ENCODE data around the gene COL23A1.

COL23A1 gene

DNA sequence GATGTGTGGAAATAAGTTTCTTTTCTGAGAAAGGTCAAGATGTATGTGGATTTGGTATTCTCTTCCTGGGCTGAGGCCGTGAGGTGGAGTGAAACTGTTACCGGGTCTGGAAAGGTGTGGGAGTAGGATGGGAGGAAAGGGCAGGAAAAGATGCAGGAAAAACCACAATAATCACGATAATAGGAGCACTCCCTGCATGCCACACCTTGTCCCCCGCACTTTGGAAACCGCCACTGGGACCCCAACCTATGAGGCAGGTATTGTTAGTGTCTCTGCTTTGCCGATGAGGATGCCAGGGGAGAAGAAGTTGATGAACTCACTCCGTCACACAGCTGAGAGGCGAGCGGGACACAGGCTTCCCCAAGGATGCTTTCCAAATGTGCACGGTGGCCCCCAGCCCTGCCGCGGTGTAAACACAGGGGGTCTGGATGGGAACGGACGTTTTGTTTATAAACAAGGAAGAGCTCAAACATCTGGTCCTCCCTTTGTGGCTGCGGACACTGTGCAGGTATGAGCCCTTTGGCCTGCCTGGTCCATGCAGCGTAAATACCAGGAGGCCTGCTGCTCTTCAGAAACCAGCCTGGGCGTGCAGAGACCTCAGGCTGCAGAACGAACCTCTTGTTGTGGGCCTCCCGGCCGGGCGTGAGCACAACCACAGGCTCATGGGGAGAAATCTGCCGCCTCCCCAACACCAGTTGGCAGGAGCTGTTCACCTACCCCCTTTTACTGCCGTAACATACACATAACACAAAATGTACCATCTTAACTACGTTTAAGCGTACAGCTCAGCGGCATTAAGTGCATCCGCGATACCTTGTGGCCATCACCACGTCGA lies 126.7 kb downstream of the COL23A1 start:
- FAIRE-seq (no peak), DNase-seq (ENCODE audit: low spot score) (no peak)

DNA sequence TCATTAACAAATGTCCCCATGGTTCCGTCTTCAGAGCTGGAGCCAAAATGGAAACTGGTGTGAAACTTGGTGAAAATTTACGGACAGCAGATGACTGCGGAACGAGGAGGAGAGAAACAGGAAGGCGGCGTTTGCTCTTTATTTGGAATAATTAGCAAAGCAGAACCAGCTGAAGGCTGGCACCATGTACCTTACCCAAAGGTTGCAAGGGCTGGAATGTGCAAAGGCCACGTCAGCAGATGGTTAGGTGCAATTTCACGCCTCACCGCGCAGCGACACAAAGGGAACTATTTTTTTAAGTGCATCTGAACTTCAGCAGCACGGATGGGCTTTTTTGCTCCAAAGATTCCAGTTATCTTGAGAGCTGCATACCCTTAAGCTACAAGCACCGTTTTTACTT lies 127.4 kb downstream of the COL23A1 start:
- DNase-seq (ENCODE audit: low spot score), result peak; percentile 36
- FAIRE-seq, result no peak

DNA sequence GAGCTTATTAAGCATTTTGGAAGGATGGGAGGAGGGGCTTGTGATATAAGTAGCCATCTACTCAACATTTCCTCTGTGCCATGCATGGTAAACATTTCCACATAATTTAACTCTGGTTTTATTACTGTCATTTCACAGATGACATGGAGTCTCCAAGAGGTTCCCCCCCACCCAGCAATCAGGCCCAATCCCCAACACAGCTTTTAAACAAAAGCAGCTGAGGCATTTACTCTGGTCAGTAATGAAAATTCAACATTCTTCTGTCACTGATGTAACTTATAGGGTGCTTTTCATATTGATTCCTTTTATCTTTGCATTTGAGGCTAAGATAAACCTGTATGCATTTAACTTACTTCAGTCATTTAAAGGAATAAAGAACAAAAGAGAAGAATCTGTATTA lies 128.1 kb downstream of the COL23A1 start:
- DNase-seq (ENCODE audit: low spot score) (no peak), FAIRE-seq (no peak)

DNA sequence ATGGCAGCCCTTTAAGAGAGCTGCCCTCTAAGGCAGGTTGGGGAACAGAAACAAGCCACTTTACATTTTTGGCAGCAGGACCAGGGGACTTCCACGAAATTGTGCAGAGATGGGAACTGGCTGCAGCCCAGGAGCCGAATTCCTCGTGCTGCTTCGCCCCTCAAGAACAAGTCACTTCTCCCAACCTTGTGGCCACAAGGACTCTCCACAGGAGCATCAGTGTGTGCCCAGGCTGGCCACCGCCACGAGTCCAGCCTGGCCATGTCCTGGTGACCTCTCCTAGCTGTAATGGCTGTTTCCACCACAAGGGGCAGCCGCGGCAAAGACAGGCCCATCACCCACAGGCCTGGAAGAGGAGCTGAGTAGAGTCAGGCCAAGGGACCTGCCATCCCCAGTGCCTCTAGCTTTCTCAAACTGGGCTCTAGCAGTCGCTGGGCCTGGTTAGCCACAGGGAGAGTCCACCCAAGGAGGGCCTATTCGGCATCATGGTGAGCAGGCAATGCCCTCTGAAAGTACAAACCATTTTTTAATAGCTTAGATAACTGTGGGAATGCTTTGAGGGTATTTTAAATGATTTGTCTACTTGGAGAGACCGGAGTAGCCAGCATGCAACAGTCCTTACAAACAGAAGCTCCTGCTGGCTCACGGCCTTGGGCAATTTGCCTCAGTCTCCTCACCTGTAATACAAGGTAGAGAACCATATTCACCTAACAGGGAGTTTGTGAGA lies 129.0 kb downstream of the COL23A1 start:
- FAIRE-seq (no peak), DNase-seq (ENCODE audit: low spot score) (peak; percentile 19)

DNA sequence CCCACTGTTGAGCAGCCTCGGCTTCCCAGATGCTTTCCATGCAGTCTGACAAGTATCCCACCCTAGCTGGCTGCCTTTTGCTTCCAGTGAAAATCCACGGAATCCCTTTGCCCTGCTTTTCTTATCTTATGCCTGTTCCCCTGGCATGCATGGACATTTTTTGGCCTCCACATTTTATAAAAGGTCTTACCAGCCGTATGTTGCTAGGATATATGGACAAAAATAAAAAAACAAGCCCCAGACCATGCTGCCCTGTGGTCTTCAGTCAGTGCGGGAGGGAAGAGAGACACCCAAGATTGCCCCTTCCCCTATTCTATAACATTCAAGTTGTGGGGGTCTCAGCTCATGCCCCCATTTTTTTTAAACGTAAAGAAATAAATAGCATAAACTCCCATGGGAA lies 129.6 kb downstream of the COL23A1 start:
- DNase-seq (ENCODE audit: low spot score) (no peak), FAIRE-seq (no peak)

DNA sequence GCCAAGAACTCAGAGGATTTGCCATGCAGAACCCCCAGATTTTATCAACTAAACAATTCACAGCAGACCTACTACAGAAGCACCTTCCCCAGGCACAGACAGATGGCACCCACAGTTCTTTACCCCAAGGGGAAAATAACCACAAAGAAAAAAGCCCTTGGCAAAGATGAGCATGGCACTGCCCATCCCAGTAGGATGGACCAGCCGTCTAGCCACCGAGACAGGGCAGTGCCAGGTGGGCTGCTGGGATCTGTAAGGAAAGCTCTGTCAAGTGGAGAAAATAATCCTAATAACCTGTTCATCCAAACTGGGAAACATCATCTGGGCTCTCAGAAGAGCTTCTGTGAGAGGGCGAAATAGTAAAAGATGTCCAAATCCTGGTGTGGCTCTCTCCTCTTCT lies 130.0 kb downstream of the COL23A1 start:
- DNase-seq (ENCODE audit: low spot score) (no peak), FAIRE-seq (no peak)

DNA sequence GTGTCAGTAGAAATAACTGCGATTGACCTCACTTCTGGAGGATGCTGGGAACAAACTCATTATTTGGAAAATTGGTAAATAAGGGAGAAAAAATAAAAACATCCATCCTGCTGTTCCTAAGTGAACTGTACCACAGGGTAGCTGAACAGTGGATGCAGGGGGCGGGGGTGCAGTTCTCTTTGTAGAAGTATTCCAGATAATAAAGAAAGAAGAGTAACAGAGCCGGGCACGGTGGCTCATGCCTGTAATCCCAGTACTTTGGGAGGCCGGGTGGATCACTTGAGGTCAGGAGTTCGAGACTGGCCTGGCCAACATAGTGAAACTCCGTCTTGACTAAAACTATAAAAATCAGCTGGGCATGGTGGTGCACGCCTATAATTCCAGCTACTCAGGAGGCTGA lies 132.1 kb downstream of the COL23A1 start:
- DNase-seq (ENCODE audit: low spot score) (no peak), FAIRE-seq (no peak)

DNA sequence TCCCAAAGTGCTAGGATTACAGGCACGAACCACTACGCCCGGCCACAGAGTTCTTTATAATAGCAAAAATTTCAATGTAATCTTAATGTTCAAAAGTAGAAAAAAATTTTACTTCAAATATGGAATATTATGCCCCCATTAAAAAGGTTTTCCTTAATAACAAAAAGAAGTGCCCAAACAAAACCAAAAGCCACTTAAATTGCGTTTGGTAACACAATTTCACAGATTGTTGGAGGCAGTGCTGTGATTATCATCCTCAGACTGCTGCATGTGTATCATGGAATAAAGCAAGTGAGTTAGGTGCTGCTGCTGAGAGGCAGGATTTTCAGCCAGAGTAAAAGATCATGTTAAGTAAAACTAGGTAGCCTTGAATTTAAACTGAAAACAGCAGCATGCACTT lies 132.7 kb downstream of the COL23A1 start:
- no peak for DNase-seq (ENCODE audit: low spot score)
- FAIRE-seq, result no peak

DNA sequence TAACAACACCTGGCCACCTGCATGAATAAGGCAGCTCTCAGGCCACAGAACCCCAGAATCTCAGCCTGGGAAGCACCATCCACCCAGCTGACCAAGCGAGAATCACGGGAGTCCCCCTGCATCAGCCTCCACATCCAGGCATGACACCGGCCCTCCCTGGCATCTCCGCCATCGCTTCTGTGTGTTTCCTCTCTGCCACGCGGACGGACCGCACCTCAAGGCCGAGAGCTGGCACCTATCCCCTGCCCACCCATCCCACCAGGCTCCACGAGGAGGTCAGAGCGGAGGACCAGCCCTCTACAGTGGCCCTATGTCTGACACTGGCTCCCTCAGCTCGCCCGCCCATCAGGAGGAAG lies 134.7 kb downstream of the COL23A1 start:
- FAIRE-seq, result no peak

DNA sequence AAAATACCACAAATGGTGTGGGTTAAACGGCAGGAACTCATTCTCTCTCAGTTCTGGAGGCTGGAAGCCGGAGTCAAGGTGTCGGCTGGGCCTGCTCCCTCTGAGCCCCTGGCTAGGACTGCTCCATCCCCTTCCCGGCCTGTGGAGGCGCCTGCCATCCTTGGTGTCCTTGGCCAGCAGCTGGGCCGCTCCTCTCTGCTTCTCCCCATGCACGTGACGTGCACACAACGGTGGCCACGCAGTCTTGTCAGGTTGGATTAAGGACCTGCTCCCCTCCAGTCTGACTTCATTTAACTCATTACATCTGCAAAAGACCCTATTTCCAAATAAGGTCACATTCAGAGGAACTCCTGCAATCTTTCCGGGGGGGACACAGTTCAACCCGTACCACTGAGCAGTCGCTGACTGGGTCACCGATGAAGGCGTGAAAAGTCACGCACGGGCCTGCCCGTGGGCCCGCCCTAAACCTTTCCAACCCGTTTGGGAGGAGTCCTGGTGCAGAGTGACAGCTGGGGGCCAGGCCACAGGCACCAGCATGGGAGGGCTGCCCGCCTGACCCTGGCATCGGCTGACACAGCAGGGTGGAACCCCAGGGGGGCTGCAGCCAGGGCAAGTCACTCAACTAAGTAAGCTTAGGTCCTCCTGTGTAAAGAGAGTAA lies 135.2 kb downstream of the COL23A1 start:
- no peak for FAIRE-seq
- no peak for DNase-seq (ENCODE audit: low spot score)

More for the DNA sequence above, 134.7 kb downstream of the COL23A1 start:
- no peak for DNase-seq (ENCODE audit: low spot score)

DNA sequence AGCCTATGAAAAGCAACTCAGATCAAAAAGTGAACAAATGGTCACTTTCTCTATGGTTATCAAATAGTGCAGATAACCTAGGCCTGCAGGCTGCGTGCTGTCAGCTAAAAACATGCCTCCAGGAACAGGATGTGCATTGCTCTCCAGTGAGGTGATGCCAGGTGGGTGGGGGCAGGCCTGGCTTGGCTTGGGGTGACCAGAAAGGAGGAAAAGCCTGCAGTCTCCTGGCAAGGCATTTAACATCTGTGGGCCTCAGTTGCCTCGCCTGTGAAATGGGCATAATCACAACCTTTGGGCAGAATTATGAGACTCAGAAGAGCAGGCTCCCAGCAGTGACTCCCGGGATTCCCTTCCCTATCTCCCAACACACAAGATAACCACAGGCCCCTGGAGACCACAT lies 135.9 kb downstream of the COL23A1 start:
- DNase-seq (ENCODE audit: low spot score) (no peak), FAIRE-seq (no peak)

DNA sequence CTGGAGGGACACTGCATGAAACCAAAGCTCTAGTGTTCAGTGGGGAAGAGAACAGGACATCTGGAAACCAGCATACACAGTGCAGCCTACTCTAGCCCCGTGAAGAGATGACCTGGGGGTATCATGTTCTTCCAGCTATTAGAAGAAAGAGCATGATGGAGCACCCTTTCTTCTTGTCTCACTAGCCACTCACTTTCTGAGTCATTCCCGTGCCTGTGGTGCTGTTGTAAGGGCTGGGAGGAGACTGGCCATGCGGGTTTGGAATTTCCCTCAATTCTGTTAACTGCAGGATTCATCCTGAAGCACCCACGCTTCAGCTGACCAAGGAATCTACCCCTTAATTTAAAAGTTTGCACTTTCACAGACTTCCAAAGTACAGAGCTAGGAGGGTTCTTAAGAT lies 137.0 kb downstream of the COL23A1 start:
- DNase-seq (ENCODE audit: low spot score), result peak; percentile 58
- FAIRE-seq, result peak; percentile 72

DNA sequence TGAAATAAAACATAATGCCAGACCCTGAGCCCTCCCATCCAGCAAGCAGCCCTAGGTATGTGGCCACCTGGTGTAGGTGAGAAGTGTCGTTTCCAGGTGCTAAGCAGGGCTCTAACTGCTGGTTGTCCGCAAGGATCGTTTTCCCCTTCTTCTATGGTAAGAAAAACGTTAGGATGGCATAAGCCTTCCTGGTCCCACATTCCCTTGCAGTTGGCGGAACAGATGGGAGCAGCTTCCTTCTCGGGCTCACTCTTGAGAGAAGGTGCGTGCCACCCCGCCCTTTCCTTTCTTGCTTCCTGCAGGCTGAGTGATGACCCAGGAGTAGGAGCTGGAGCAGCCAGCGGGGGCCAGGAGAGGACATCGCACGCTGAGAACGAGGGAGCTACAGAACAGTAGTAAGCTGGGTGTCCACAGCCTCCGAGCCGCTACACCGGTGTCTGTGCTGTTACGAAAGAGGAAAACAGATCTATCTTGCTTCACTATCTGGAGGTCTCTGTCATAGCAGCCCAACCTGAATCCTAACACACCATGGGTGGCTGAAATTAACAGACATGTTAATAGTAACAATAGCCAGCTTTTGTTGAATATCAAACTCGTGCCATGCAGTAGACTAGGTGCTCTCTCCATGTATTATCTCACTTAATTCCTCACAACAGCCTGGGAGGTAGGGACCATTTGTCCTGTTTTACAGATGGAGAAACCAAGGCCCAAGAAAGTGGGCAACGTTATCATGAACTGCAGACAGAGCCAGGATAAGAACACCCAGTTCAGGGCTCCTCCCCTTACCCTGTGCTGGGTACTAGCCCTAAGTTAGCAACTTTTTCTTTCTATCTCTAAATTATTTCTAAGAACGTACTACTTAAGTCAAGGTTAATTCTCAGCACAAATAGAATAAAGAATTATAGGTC lies 139.8 kb downstream of the COL23A1 start:
- FAIRE-seq, result no peak
- no peak for DNase-seq (ENCODE audit: low spot score)

DNA sequence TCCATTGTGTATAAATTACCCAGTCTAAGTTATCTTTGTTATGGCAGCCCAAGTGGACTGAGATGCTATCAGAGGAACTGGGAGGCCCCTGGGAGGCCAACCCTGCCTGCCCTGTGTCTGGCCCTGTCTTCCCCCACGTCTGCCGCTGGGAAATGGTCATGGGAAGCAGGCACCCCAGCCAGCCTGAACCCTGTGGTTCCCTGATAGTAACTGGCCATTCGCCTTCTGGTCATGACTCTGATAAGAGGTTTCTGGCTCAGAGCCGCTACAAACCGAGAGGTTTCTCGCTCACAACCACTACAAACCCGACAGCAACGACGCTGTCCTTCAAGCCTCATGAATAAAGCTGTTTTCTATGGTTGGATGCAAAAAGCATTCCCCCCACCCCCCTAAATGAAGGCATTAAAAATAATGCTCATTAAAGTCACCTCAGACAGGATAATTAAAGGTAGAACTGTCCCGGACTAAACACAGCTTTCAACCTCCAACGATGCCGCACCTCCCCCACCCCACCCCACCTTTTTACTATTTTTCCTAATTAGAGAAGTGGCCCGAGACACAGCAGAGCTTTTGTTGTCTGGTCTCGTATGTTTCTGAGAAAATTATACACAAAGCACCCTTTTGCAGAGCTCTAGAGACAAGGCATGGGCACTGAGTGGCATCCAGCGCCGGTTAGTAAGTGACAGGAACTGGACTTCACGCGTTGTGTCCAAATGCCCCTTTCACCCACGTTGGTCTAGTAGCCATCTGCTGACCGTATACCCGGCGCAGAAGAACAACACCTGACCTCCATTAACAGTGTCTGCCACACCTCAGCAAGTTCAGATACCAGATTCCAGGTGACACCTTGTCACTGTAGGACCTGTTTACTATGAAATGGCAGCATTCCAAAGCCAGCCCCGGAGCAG lies 140.8 kb downstream of the COL23A1 start:
- DNase-seq (ENCODE audit: low spot score) (no peak), FAIRE-seq (no peak)

DNA sequence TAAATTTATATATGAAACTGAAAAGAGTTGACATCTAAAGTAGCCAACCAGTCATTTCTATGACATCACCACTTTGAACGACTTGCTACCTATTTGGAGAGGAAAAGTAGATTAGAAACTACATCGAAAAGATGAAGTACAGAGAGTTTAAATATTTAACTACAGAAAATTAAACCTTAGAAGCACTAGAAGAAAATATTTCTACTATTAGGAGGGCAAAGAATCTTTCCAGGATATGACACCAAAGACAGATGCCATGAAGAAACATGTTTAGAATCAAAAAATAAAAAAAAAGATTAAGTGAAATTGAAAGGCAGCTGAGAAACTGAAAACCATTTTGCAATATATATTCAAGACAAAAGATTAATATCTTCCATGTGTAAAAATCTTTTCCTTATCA lies 144.7 kb downstream of the COL23A1 start:
- DNase-seq (ENCODE audit: low spot score) (no peak), FAIRE-seq (no peak)

DNA sequence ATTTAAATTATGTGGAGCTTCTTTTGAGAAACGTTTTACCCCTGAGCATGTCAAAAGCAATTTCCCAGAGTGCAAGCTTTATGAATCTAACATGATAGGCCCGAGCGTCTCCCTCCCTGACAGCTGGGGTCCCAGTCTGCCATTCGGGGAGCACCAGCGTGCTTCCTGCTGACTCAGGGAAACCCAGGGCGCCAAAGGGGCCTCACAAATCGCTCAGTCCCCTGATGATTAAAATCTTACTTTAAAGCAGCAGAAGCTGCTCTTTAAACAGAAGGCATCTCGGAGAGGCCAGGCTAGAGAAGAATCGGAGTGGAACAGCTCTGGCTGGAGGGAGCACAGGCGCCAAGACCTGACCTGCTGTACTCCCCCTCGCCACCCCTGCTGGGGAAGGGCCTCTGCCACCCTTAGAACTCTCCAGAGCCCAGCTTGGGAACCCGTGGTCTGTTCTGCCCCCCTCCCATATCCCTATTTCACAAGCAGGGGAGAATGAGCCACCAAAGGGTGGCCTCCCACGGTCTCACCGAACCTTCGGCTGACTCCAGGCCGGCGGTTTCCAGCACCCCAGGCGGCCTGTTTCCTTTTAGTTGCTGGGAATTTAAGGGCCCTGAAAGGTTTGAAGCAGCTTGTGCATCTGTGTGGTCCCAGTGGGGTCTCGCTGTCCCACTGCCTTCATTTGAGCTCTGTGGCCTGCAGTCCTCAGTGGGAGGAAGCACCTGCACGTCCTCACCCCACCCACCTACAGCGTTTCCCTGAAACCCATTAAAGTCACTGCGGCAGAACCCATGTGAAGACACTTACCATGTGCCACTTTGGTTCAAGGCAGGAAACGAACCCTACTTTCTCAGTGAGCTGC lies 147.6 kb downstream of the COL23A1 start:
- FAIRE-seq (no peak), DNase-seq (ENCODE audit: low spot score) (no peak)

DNA sequence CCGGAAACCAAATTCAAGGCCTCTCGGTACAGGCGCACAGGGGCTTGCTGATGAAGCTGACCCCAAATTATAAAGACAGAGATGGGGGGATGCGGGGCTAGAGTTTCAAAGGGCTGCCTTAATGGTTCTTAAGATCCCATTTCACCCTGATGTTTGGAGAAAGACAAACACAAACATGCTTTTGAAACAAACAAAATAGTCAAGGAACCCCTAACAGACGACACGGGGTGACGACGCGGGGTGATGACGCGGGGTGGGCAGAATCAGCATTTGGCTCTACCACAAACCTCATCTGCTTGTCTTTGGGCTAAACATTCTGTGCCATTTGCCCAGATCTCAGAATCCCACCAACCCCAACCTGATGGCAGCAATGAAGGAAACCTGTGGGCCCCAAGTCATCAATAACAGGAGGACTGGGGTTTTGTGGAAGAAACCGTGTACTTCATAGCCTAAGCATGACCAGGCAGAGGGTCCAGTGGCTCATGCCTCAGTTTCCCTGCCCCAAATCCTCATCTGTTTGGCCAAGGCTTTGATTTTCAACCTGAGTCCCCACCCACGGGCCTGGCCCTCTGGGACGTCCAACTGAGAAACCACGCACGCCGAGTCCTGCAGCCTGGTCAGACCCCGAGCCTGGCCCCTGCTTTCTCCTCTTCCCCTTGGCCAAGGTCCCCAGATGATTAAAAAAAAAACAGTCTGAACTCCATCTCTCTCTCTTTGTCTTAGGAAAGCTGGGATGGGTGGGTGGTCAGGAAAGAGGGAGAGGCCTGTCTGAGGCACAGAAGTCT lies 148.5 kb downstream of the COL23A1 start:
- DNase-seq (ENCODE audit: low spot score) (no peak), FAIRE-seq (no peak)

DNA sequence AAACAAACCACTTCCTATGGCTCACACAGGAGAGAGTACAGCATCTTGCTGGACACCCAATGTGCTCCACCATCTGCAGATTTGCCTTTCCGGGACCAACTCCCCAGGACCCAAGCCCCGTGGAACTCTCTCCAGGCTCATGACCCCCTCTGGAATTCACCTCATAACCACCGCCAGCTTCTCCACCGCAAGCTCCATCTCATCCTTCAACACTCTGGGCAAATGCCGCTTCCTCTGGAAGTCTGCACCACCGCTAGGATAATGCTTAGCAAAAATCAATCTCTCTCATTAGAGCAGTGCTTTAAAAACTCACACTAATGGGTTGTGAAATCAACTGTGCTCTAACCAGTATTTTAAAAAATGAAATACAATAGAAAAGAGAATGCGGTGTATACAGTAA lies 150.0 kb downstream of the COL23A1 start:
- FAIRE-seq, result no peak
- DNase-seq (ENCODE audit: low spot score), result no peak

Data from RCC 7860 (cell line).